K562 (cell line): ENCODE measurements around the gene GALM. TPM values are rescaled to one million over a fixed set of nuclear protein-coding genes. Genes with fewer than 3 reads are reported as not detected.
"Not testable (repeated sequence)": the region's sequence is repeated elsewhere in the genome, so short reads cannot be mapped to it uniquely, and the experiment has no call there.

Experiments used
- ATAC-seq: fragments of 200-7000 bp; cut with Tn5 transposase; 3 replicates; pipeline ENCODE4 v1.9.1; 2020; ENCODE audit warnings: moderate library complexity
- BruUV-seq: library from RNA; stranded (reverse); fragments of 400-500 nt; replicated peaks from 2 replicates; lab custom pipeline; 2021; lab: Mats Ljungman, UMichigan
- CTCF ChIA-PET: fragments of 300-600 bp; formaldehyde crosslinking; extraction: SDS; loops from one replicate; lab custom pipeline; 2021; ENCODE audit warnings: low intra/inter-chr PET ratio; lab: Yijun Ruan, JAX
- POLR2A ChIA-PET: fragments of 300-600, 350-650 bp; sonication (Branson Sonifier 250); formaldehyde crosslinking; extraction: SDS; loops from one replicate; lab custom pipeline; 2021; ENCODE audit warnings: antibody characterized with exemption, inconsistent platforms; lab: Yijun Ruan, JAX
- DNase-seq, 4 experiments: peaks; one replicate each; pipeline versions ENCODE4 v3.0.0 to v3.0.0-alpha.2; 2011 to 2018; ENCODE audit warnings: low spot score in 3 of 4, mixed read lengths in 3 of 4; ENCODE audit errors: extremely low read depth in 1 of 4
- FAIRE-seq: peaks from 2 replicates; lab custom pipeline; 2011; peaks lifted over from hg19 to GRCh38; lab: Jason Lieb, UNC
- H2AFZ ChIP-seq: 2 replicates; pipeline ENCODE4 v1.6.0; 2011; ENCODE audit warnings: low read depth, low read length, control low read depth, inconsistent platforms
- H3K27ac ChIP-seq: fragments of 200-600 bp; 3 replicates; pipeline ENCODE4 v1.8.0; 2011; ENCODE audit warnings: low read depth, mild to moderate bottlenecking, control low read depth, inconsistent platforms, low read length, moderate library complexity, mixed read lengths; ENCODE audit errors: extremely low read depth
- H3K27me3 ChIP-seq, 2 experiments: fragments of 300-600 bp in 1 of 2; 2 replicates in 1 of 2; 3 replicates in 1 of 2; pipeline versions ENCODE4 v1.6.0 to v1.8.0; 2011; ENCODE audit warnings: inconsistent platforms in 2 of 2, low read length in 2 of 2, mild to moderate bottlenecking in 1 of 2, mixed read lengths in 1 of 2, moderate library complexity in 1 of 2; ENCODE audit not compliant: control insufficient read depth in 2 of 2, insufficient read depth in 2 of 2
- H3K36me3 ChIP-seq: fragments of 300-600 bp; 3 replicates; pipeline ENCODE4 v1.8.0; 2011; ENCODE audit warnings: mild to moderate bottlenecking, low read length, inconsistent platforms; ENCODE audit not compliant: control insufficient read depth, insufficient read depth
- H3K4me1 ChIP-seq, 2 experiments: fragments of 200-600 bp in 1 of 2; replicated peaks in 1 of 2; 2 replicates in 1 of 2; 3 replicates in 1 of 2; pipeline versions ENCODE4 v1.5.1 to v1.8.0; 2011; ENCODE audit warnings: inconsistent platforms in 2 of 2, low read length in 2 of 2, mild to moderate bottlenecking in 1 of 2, mixed read lengths in 1 of 2, moderate library complexity in 1 of 2; ENCODE audit not compliant: control insufficient read depth in 2 of 2, insufficient read depth in 2 of 2
- H3K4me2 ChIP-seq: 2 replicates; pipeline ENCODE4 v1.6.1; 2011; ENCODE audit warnings: low read length, control low read depth, inconsistent platforms, mixed read lengths; ENCODE audit not compliant: insufficient read depth
- H3K4me3 ChIP-seq: fragments of 200-600 bp; sonication (generic), shearing (Covaris generic); 2 replicates; pipeline ENCODE4 v1.5.1; 2016; ENCODE audit warnings: control low read depth, inconsistent platforms
- H3K79me2 ChIP-seq: fragments of 200-600 bp; 3 replicates; pipeline ENCODE4 v1.8.0; 2011; ENCODE audit warnings: low read length, inconsistent platforms; ENCODE audit not compliant: control insufficient read depth, insufficient read depth
- H3K9ac ChIP-seq, 2 experiments: 2 replicates each; pipeline versions ENCODE4 v1.6.0 to v1.6.1; 2011; ENCODE audit warnings: low read depth in 2 of 2, low read length in 2 of 2, control low read depth in 1 of 2, inconsistent platforms in 1 of 2, mild to moderate bottlenecking in 1 of 2, mixed read lengths in 1 of 2; ENCODE audit not compliant: insufficient read depth in 1 of 2
- H3K9me1 ChIP-seq: one replicate; pipeline ENCODE4 v1.6.0; 2011; ENCODE audit warnings: inconsistent platforms, mild to moderate bottlenecking, low read length, moderate library complexity; ENCODE audit not compliant: control insufficient read depth, insufficient read depth
- H3K9me3 ChIP-seq: replicated peaks from 2 replicates; pipeline ENCODE4 v1.5.1; 2011; ENCODE audit warnings: low read depth, low read length, inconsistent platforms; ENCODE audit not compliant: control insufficient read depth, insufficient read depth
- H4K20me1 ChIP-seq: replicated peaks from 2 replicates; pipeline ENCODE4 v1.6.1; 2011; ENCODE audit warnings: low read length, inconsistent platforms, mixed read lengths; ENCODE audit not compliant: control insufficient read depth, insufficient read depth
- ARID1B ChIP-seq: fragments of 450-650 bp; IDR thresholded peaks from 2 replicates; pipeline ENCODE4 v1.6.1; 2016; ENCODE audit warnings: antibody characterized with exemption, mild to moderate bottlenecking, inconsistent platforms
- ATF3 ChIP-seq, 2 experiments: fragments of 450-650 bp in 1 of 2; sonication (generic) in 1 of 2; formaldehyde crosslinking in 1 of 2; IDR thresholded peaks in 1 of 2; conservative IDR thresholded peaks in 1 of 2; 2 replicates each; pipeline versions ENCODE4 v1.6.1 to v1.8.1; 2016 to 2023; ENCODE audit warnings: mild to moderate bottlenecking in 2 of 2, moderate library complexity in 2 of 2, inconsistent platforms in 1 of 2, missing genetic modification reagents in 1 of 2
- CBX8 ChIP-seq: fragments of 200-600 bp; sonication (generic); IDR thresholded peaks from 2 replicates; pipeline ENCODE4 v1.6.1; 2012; ENCODE audit warnings: borderline replicate concordance, mixed run types, low read depth, mild to moderate bottlenecking, moderate library complexity, mixed read lengths, low read length, control low read depth, inconsistent platforms; ENCODE audit not compliant: poor library complexity, severe bottlenecking; ENCODE audit errors: extremely low read depth
- GATA2 ChIP-seq: sonication (generic); formaldehyde crosslinking; IDR thresholded peaks from 2 replicates; pipeline ENCODE4 v1.4.0; 2020; ENCODE audit warnings: mild to moderate bottlenecking, missing genetic modification reagents
- KDM5B ChIP-seq: fragments of 200-600 bp; sonication (generic); IDR thresholded peaks from 2 replicates; pipeline ENCODE4 v1.6.1; 2012; ENCODE audit warnings: low read depth, mild to moderate bottlenecking, moderate library complexity, low read length, control low read depth, inconsistent platforms; ENCODE audit not compliant: insufficient replicate concordance
- KHSRP ChIP-seq: fragments of 450-650 bp; IDR thresholded peaks from 2 replicates; pipeline ENCODE4 v1.6.1; 2017
- MEIS2 ChIP-seq: fragments of 450-650 bp; IDR thresholded peaks from 2 replicates; pipeline ENCODE4 v1.6.1; 2014; ENCODE audit warnings: mild to moderate bottlenecking; ENCODE audit not compliant: partially characterized antibody
- MYNN ChIP-seq, 2 experiments: sonication (generic); formaldehyde crosslinking in 1 of 2; IDR thresholded peaks; 2 replicates each; pipeline versions ENCODE4 v1.5.0 to v1.6.1; 2016 to 2020; ENCODE audit warnings: antibody characterized with exemption in 1 of 2, missing genetic modification reagents in 1 of 2
- POLR2AphosphoS5 ChIP-seq: IDR thresholded peaks from 2 replicates; pipeline ENCODE4 v1.6.1; 2011; ENCODE audit warnings: mild to moderate bottlenecking, low read depth, low read length, moderate library complexity; ENCODE audit not compliant: control insufficient read depth, insufficient read depth
- ZHX1 ChIP-seq: fragments of 150-350 bp; conservative IDR thresholded peaks from 2 replicates; pipeline ENCODE4 v1.6.1; 2014; ENCODE audit warnings: low read length
- WGBS: fragments of 100-300 bp; shearing (Covaris generic); methylation state at CpG from one replicate; pipeline ENCODE4 v1.1.6; 2016; ENCODE audit warnings: low coverage, mixed read lengths; ENCODE audit not compliant: insufficient coverage; ENCODE audit errors: missing lambda C conversion rate; 5-methylcytosine and 5-hydroxymethylcytosine counted together
- in situ Hi-C: fragments of 300-500 bp; cut with MboI; formaldehyde crosslinking; loops from 4 replicates; pipeline ENCODE4 v1.15.0; 2018; ENCODE audit warnings: inconsistent platforms, mixed read lengths
- intact Hi-C: fragments of 100-400 bp; cut with micrococcal nuclease; formaldehyde crosslinking; loops from 2 replicates; pipeline ENCODE4 v1.14.2; 2022
- polyA plus RNA-seq, 8 experiments: library from polyadenylated mRNA; depleted of rRNA in 4 of 8; stranded (reverse) in 5 of 8; unstranded in 3 of 8; fragments of >200 nt; fragmentation: Nextera tagmentation in 2 of 8; fragmentation: Illumina TruSeq in 1 of 8; extraction: Ambion mirVana in 2 of 8; extraction: Trizol in 1 of 8; gene quantifications; 2 replicates each; pipeline versions ENCODE4 v1.2.1 to v1.2.3, GENCODE V29; 2011 to 2014; ENCODE audit warnings: inconsistent platforms in 1 of 8, missing spikeins in 1 of 8
- total RNA-seq, 7 experiments: library from RNA; depleted of rRNA in 6 of 7; stranded (reverse); fragments of >200 nt in 6 of 7; fragmentation: Illumina TruSeq in 2 of 7; extraction: Trizol in 2 of 7; gene quantifications; 2 replicates each; pipeline versions ENCODE4 v1.2.1 to v1.2.3, GENCODE V29; 2011 to 2021; ENCODE audit warnings: low replicate concordance in 1 of 7
- TF ChIP-seq, protein P1 (sequence below): sonication (generic); formaldehyde crosslinking; IDR thresholded peaks from 2 replicates; pipeline ENCODE4 v1.8.1; 2022; ENCODE audit warnings: missing genetic modification reagents

Gene GALM
- total and polyA plus RNA-seq, 9 of the 15 experiments (the other 6 are each of a cell fraction or from before 2014, with no cell fraction given), result 22.1 to 51.7 (median 27.9) TPM

DNA sequence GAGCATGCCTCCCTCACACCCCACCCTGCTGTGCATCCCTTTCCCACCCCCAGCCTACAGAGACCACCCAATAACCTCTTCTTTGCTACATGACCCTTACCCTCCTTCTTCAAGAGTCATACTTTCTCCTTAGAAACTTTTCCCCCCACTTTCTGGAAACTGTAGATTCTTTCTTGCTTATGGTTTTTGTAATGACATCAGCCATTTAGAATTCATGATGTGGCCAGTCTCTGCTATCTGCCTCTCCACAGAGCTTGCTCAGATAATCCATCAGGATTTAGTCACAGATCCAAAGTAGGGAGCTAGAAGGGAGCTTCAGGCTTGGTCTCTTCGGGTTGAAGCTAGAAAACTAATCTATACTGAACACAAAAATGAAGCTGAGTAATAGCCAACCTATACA lies 36.5 kb downstream of the GALM start (continued):
- peak; percentile 69 for TF ChIP-seq ATF3 (IDR thresholded peaks at IDR 0.05)
- TF ChIP-seq ATF3 (CRISPR knock-in tag; conservative IDR thresholded peaks at IDR 0.05), result no peak
- peak; percentile 47; the same call in 1 of the 2 replicates for TF ChIP-seq POLR2AphosphoS5
- TF ChIP-seq ZHX1, result no peak
- peak; percentile 69 for TF ChIP-seq ARID1B
- TF ChIP-seq MYNN (IDR thresholded peaks at IDR 0.05), result no peak
- no peak for TF ChIP-seq MYNN (CRISPR knock-in tag; IDR thresholded peaks at IDR 0.05)
- TF ChIP-seq, protein P1, sequence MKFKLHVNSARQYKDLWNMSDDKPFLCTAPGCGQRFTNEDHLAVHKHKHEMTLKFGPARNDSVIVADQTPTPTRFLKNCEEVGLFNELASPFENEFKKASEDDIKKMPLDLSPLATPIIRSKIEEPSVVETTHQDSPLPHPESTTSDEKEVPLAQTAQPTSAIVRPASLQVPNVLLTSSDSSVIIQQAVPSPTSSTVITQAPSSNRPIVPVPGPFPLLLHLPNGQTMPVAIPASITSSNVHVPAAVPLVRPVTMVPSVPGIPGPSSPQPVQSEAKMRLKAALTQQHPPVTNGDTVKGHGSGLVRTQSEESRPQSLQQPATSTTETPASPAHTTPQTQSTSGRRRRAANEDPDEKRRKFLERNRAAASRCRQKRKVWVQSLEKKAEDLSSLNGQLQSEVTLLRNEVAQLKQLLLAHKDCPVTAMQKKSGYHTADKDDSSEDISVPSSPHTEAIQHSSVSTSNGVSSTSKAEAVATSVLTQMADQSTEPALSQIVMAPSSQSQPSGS (CRISPR knock-in tag), result no peak
- no peak for TF ChIP-seq KDM5B
- TF ChIP-seq MEIS2, result peak; percentile 34
- TF ChIP-seq GATA2 (CRISPR knock-in tag), result peak; percentile 18; the same call in 1 of the 2 replicates
- no peak for TF ChIP-seq KHSRP
- TF ChIP-seq CBX8, result no peak

GRCh38 chr2:38703336-38703735 lies 37.4 kb downstream of the GALM start:
- H3K36me3 ChIP-seq, BruUV-seq, H3K79me2 ChIP-seq, CTCF ChIA-PET, H4K20me1 ChIP-seq, H3K9me1 ChIP-seq, ATAC-seq, H3K4me1 ChIP-seq, H3K4me2 ChIP-seq, H3K27me3 ChIP-seq, H3K9me3 ChIP-seq, H3K4me3 ChIP-seq, H3K9ac ChIP-seq, in situ Hi-C loops, intact Hi-C loops, H3K27ac ChIP-seq, DNase-seq, H2AFZ ChIP-seq: not testable (repeated sequence)
- 86% methylated on average over 5 of the region's 5 CpGs for WGBS
- POLR2A ChIA-PET, result interaction anchor here (1.2 to 1.9 kb wide), 3 partner anchors 41 to 121 kb away, joined by 4 to 6 read pairs (median 5); partner anchors contain the start of gene SRSF7
- peak; percentile 58 for FAIRE-seq
